CD4-positive, alpha-beta memory T cell (primary cell): ENCODE data around the gene COPS3. TPM values are rescaled to one million over a fixed set of nuclear protein-coding genes. Genes with fewer than 3 reads are reported as not detected.

ENCODE experiments used
- CTCF ChIA-PET: fragments of 350-600 bp; sonication (Branson Sonifier 250); formaldehyde crosslinking; loops from one replicate; lab custom pipeline; 2021; ENCODE audit warnings: inconsistent platforms; ENCODE audit not compliant: partially characterized antibody; lab: Charles Lee
- POLR2A ChIA-PET: fragments of 350-600 bp; sonication (Branson Sonifier 250); formaldehyde crosslinking; loops from one replicate; lab custom pipeline; 2021; ENCODE audit not compliant: partially characterized antibody; lab: Charles Lee
- DNase-seq, 5 donors: peaks; one replicate each; pipeline versions ENCODE4 v3.0.0 to v3.0.0-alpha.2; 2020 to 2022; ENCODE audit warnings: mixed read lengths in 1 of 5
- H3K27ac ChIP-seq: one replicate; pipeline ENCODE4 v1.7.0; 2013; ENCODE audit warnings: low read depth, low read length
- H3K27me3 ChIP-seq: 2 replicates; pipeline ENCODE4 v1.7.0; 2013; ENCODE audit warnings: mild to moderate bottlenecking, low read length, moderate library complexity; ENCODE audit not compliant: insufficient read depth
- H3K36me3 ChIP-seq: 2 replicates; pipeline ENCODE4 v1.7.0; 2013; ENCODE audit warnings: mild to moderate bottlenecking, low read length, moderate library complexity; ENCODE audit not compliant: insufficient read depth
- H3K4me1 ChIP-seq: 2 replicates; pipeline ENCODE4 v1.7.0; 2013; ENCODE audit warnings: mild to moderate bottlenecking, low read length, moderate library complexity; ENCODE audit not compliant: insufficient read depth
- H3K4me3 ChIP-seq, 2 donors: one replicate each; pipeline ENCODE4 v1.7.0; 2013; ENCODE audit warnings: low read length in 2 of 2, mild to moderate bottlenecking in 1 of 2
- H3K9me3 ChIP-seq, 2 donors: one replicate each; pipeline ENCODE4 v1.7.0; 2013; ENCODE audit warnings: low read length in 2 of 2, control low read depth in 1 of 2; ENCODE audit not compliant: control insufficient read depth in 1 of 2
- H3K27ac Mint-ChIP-seq, 7 donors: one replicate each; pipeline ENCODE4 v1.8.0; 2020 to 2021; ENCODE audit warnings: mixed read lengths in 7 of 7, mild to moderate bottlenecking in 6 of 7, inconsistent platforms in 3 of 7, moderate library complexity in 3 of 7
- H3K27me3 Mint-ChIP-seq, 2 donors: one replicate each; pipeline ENCODE4 v1.8.0; 2020 to 2021; ENCODE audit warnings: mixed read lengths in 2 of 2
- H3K36me3 Mint-ChIP-seq, 2 donors: one replicate each; pipeline ENCODE4 v1.8.0; 2020 to 2021; ENCODE audit warnings: mixed read lengths in 2 of 2, inconsistent platforms in 1 of 2, mild to moderate bottlenecking in 1 of 2
- H3K4me1 Mint-ChIP-seq, 4 donors: one replicate each; pipeline ENCODE4 v1.8.0; 2020 to 2021; ENCODE audit warnings: mixed read lengths in 4 of 4, mild to moderate bottlenecking in 1 of 4
- H3K4me3 Mint-ChIP-seq, 8 donors: one replicate each; pipeline ENCODE4 v1.8.0; 2020 to 2021; ENCODE audit warnings: mixed read lengths in 8 of 8, mild to moderate bottlenecking in 7 of 8, moderate library complexity in 6 of 8, inconsistent platforms in 3 of 8
- H3K9me3 Mint-ChIP-seq, 8 donors: one replicate each; pipeline ENCODE4 v1.8.0; 2020 to 2021; ENCODE audit warnings: mixed read lengths in 8 of 8, mild to moderate bottlenecking in 5 of 8, inconsistent platforms in 3 of 8, moderate library complexity in 1 of 8
- intact Hi-C: fragments of 100-400 bp; cut with micrococcal nuclease; formaldehyde crosslinking; loops from one replicate; pipeline ENCODE4 v1.15.1; 2023
- polyA plus RNA-seq, 2 donors: library from polyadenylated mRNA; unstranded; fragments of 300-500 nt; fragmentation: Illumina TruSeq; gene quantifications; one replicate each; pipeline ENCODE4 v1.2.3, GENCODE V29; 2021
- total RNA-seq, 2 experiments: library from RNA; stranded (reverse); gene quantifications; one replicate each; pipeline ENCODE4 v1.2.3, GENCODE V29; 2021

COPS3 gene
- total and polyA plus RNA-seq, 4 experiments from 2014 or later, result 45.4 to 103 (median 81.5) TPM

- peak overlapping the region; percentile 91 to 99 (median 99) for H3K27ac Mint-ChIP-seq
- POLR2A ChIA-PET, result interaction anchor here (0.8 to 3.7 kb wide), 11 partner anchors 8 to 116 kb away, joined by 3 to 39 read pairs (median 6); partner anchors contain the start of gene PLD6
- Histone ChIP-seq H3K4me3 (peak overlapping the region; percentile 79 to 82), H3K36me3 (peaks cover 11% of the 10 kb centered on the region), H3K9me3 (no peaks in the 10 kb centered on the region), H3K27me3 (no peaks in the 10 kb centered on the region), H3K27ac (peak overlapping the region; percentile 94), H3K4me1 (peaks cover 25% of the 10 kb centered on the region)
- H3K4me3 Mint-ChIP-seq, result peak overlapping the region; percentile 90 to 97 (median 95)
- no peak for DNase-seq
- no peaks in the 10 kb centered on the region for H3K27me3 Mint-ChIP-seq
- H3K4me1 Mint-ChIP-seq, result peaks cover 16 to 41% (median 24%) of the 10 kb centered on the region in 4 donors
- H3K36me3 Mint-ChIP-seq, result peaks cover 13 to 34% of the 10 kb centered on the region in 2 donors
- intact Hi-C loops, result loop anchor here (1.0 to 2.0 kb wide), 4 partner anchors 29 to 193 kb away; partner anchors contain the start of genes COPS3, MPRIP and PLD6
- no peaks in the 10 kb centered on the region for H3K9me3 Mint-ChIP-seq
- CTCF ChIA-PET, result interaction anchor here (0.7 to 1.5 kb wide), 5 partner anchors 9 to 93 kb away, joined by 3 read pairs; no protein-coding TSS in a partner anchor
These were observed 45.6 kb downstream of the COPS3 start for GRCh38 chr17:17235212-17236174.

DNA sequence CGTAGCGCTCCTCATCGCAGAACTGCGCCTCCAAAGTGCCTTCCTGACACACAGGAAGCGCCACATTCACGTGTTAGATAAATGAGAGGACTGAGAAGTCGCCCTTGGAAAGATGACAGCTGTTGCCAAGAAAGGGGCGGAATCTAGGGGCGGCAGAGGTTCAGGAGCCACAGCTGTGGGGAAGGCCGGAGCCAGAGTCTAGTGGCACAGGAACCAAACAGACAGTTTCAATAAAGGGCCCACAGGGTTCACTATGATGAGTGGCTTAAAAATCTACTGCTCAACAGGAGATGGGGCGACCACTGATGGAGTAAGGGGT, 48.8 kb downstream of the COPS3 start:
- peaks cover 15% of the 10 kb centered on the region for H3K4me1 ChIP-seq
- CTCF ChIA-PET, result interaction anchor here (1.7 kb wide), 1 partner anchor 81 kb away, joined by 6 read pairs; no protein-coding TSS in a partner anchor
- no peak overlapping the region for H3K27ac ChIP-seq
- no peaks in the 10 kb centered on the region for H3K27me3 Mint-ChIP-seq
- peak overlapping the region in 3 of 7 donors; percentile 3 to 60 (median 35) for H3K27ac Mint-ChIP-seq
- H3K36me3 ChIP-seq, result peaks cover 35% of the 10 kb centered on the region
- no peak for DNase-seq
- no peak overlapping the region for H3K4me3 ChIP-seq
- no peak overlapping the region for H3K4me3 Mint-ChIP-seq
- H3K9me3 Mint-ChIP-seq, result no peaks in the 10 kb centered on the region
- POLR2A ChIA-PET, result interaction anchor here (1.0 kb wide), 1 partner anchor 48 kb away, joined by 3 read pairs; no protein-coding TSS in a partner anchor
- H3K27me3 ChIP-seq, result no peaks in the 10 kb centered on the region
- H3K36me3 Mint-ChIP-seq, result peaks cover 29 to 55% of the 10 kb centered on the region in 2 donors
- H3K4me1 Mint-ChIP-seq, result peaks cover 14 to 28% (median 18%) of the 10 kb centered on the region in 4 donors
- no peaks in the 10 kb centered on the region for H3K9me3 ChIP-seq
- intact Hi-C loops, result no loop called here

DNA sequence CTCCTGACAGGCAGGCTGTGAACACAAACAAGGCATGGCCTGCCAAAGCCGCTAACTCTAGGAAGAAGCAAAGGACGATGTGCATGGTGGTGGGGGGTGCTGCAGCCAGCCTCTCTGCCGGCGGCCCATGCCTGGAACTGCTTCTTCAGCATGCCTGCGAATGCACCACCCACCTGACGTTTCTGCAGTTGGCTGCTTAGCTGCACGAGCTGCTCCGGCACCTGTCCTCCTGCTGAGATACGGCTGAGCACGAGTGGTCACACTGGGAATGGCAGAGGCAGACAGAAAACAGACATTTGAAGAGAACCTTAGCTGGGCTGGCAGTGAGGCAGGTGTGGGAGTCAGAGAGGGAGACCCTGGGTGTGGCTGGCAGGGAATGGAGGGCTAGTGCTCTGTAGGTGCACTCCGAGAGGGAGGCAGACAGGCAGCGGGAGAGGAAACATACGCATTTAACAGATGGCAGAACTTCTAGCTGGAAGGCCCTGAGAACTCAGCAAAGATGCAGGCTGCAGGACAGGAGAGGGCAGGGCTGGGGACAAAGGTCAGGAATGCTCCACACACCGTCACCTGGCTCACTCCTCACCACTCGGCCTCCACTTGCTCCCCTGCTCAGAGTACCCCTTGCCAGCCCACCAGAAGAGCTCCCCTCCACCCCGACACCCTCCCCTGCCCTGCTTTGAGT, 49.3 kb downstream of the COPS3 start:
- peaks cover 40% of the 10 kb centered on the region for H3K36me3 ChIP-seq
- peak overlapping the region in 3 of 7 donors; percentile 30 to 78 (median 71) for H3K27ac Mint-ChIP-seq
- CTCF ChIA-PET, result interaction anchor here (1.7 kb wide), 1 partner anchor 81 kb away, joined by 6 read pairs; no protein-coding TSS in a partner anchor

DNA sequence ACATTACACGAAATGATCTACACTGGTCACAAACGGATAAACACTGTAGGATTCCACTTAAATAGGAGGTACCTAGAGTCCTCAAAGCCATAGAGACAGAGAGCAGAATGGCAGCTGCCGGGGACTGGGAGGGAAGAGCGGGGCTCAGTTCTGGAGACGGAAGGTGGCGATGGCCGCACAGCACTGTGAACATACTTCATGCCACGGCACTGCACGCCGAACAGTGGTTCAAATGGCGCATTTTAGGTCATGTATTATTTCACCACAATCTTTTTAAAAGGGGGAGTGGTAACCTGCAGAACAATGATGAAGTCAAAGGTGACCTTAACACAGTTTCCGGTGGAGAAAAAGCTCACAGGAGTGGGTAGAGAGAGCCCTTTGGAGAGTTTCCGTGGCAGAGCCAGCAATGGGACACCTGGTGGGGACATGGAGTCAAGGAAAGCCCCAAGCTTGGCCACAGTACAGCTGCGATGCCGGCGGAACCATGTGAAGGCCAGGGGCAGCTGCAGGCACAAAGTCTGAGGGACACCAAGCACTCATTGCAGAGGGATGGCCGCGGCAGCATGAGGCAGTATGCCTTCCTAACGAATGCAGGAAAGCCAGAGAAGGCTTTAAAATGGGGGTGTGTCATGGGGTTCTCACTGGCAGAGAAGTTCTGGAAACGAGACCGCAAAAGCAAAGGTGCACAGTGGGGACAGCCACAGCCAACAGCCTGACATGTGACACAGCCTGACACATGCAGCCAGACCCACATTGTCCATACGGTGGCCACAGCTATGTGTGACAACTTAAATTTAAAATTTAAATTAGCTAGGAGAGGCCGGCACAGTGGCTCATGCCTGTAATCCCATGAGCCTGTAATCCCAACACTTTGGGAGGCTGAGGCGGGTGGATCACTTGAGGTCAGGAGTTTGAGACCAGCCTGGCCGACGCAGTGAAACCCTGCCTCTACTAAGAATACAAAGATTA, 51.3 kb downstream of the COPS3 start:
- Histone ChIP-seq H3K9me3 (no peaks in the 10 kb centered on the region), H3K27ac (no peak overlapping the region), H3K36me3 (peaks cover 60% of the 10 kb centered on the region), H3K27me3 (no peaks in the 10 kb centered on the region), H3K4me3 (no peak overlapping the region), H3K4me1 (no peaks in the 10 kb centered on the region)
- CTCF ChIA-PET, result interaction anchor here (0.7 kb wide), 1 partner anchor 24 kb away, joined by 4 read pairs; no protein-coding TSS in a partner anchor
- Mint-ChIP-seq H3K27ac (peak overlapping the region in 1 of 7 donors; percentile 71), H3K4me1 (peaks cover 0 to 10% (median 1%) of the 10 kb centered on the region in 4 donors), H3K27me3 (no peaks in the 10 kb centered on the region), H3K4me3 (no peak overlapping the region), H3K9me3 (no peaks in the 10 kb centered on the region), H3K36me3 (peaks cover 34 to 66% of the 10 kb centered on the region in 2 donors)
- intact Hi-C loops, result no loop called here
- POLR2A ChIA-PET, result no interaction called here
- DNase-seq, result no peak

More for the DNA sequence above, 49.3 kb downstream of the COPS3 start:
- H3K4me1 Mint-ChIP-seq, result peaks cover 14 to 27% (median 16%) of the 10 kb centered on the region in 4 donors
- H3K36me3 Mint-ChIP-seq, result peaks cover 29 to 57% of the 10 kb centered on the region in 2 donors
- H3K9me3 ChIP-seq, result no peaks in the 10 kb centered on the region
- DNase-seq, result no peak
- POLR2A ChIA-PET, result interaction anchor here (1.0 kb wide), 1 partner anchor 49 kb away, joined by 3 read pairs; no protein-coding TSS in a partner anchor
- no peaks in the 10 kb centered on the region for H3K27me3 ChIP-seq
- no peak overlapping the region for H3K4me3 ChIP-seq
- H3K27ac ChIP-seq, result no peak overlapping the region
- no peak overlapping the region for H3K4me3 Mint-ChIP-seq
- H3K4me1 ChIP-seq, result peaks cover 15% of the 10 kb centered on the region
- intact Hi-C loops, result no loop called here
- H3K27me3 Mint-ChIP-seq, result no peaks in the 10 kb centered on the region
- H3K9me3 Mint-ChIP-seq, result no peaks in the 10 kb centered on the region

DNA sequence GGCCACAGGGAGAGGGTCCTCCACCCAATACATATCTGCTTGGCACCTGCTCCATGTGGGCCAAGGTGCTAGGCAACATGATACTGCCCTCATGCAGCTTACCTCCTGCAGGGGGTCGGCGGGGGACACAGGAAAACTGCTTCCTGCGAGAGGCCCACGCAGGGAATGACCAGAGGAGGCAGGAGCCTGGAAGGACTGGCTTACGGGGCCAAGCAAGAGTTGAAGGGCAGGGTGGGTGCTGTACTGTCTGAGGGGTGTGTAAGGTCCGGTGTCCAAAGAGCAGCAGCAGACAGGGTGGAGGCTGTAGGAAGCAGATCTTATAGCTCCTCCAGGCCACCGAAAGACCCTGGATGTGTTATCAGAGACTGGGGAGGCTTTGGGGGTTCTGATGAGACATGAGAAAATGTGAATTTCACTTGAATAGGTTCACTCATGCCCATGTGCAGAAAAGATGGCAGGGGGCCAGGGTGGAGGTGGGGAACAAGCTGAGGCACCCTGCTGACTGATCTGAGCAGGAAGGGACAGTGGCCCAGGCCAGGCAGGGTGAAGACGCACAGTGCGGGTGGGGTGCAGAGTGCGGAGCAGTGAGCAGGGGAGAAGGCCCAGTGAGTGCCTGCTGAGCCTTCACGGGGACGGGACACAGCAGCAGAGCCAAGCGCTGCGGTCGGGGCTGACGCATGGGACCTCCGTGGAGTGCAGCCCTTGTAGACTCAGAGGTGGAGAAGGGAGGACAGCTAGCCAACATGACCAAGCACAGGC, 52.3 kb downstream of the COPS3 start:
- Histone ChIP-seq H3K27ac (no peak overlapping the region), H3K4me1 (no peaks in the 10 kb centered on the region), H3K36me3 (peaks cover 70% of the 10 kb centered on the region), H3K27me3 (no peaks in the 10 kb centered on the region), H3K9me3 (no peaks in the 10 kb centered on the region), H3K4me3 (no peak overlapping the region)
- intact Hi-C loops, result no loop called here
- Mint-ChIP-seq H3K4me1 (peaks cover 0 to 10% (median 1%) of the 10 kb centered on the region in 4 donors), H3K36me3 (peaks cover 41 to 74% of the 10 kb centered on the region in 2 donors), H3K4me3 (no peak overlapping the region), H3K27ac (peak overlapping the region in 2 of 7 donors; percentile 51 to 53), H3K9me3 (no peaks in the 10 kb centered on the region), H3K27me3 (no peaks in the 10 kb centered on the region)
- ChIA-PET CTCF (no interaction called here), POLR2A (interaction anchor here (0.6 to 2.2 kb wide), 2 partner anchors 8 to 222 kb away, joined by 3 to 9 read pairs; partner anchors contain the start of gene FLCN)
- no peak for DNase-seq
